ENCODE measurements around the gene TERB1. TPM values are rescaled to one million over a fixed set of nuclear protein-coding genes. Genes with fewer than 3 reads are reported as not detected.

The TERB1 gene
- total RNA-seq, 4 donors from 2014 or later: 0.19 TPM; not detected in 3

DNA sequence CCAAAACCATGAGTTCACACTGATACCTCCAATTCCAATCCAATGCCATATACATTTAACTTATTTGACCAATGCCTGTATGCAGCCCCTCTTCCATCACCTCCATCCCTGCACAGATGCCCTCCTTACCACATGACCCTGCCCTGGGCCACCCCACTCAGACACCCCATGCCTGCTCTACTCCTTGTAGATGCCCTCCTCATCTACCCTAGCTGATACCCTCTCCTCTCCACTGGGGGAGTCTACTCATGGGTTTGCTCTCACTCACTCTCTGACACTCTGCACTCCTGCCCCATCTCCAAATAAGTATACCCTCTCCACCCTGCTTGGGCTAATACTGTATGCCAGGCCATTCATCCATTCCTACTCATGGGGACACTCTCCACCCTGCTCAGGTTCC lies 88.9 kb downstream of the TERB1 start:
- no peak overlapping the region for H3K4me3 ChIP-seq (ENCODE audit: low read depth, poor library complexity, severe bottlenecking)
- no peak for TF ChIP-seq POLR2A (IDR thresholded peaks at IDR 0.05)
- TF ChIP-seq, protein P1, sequence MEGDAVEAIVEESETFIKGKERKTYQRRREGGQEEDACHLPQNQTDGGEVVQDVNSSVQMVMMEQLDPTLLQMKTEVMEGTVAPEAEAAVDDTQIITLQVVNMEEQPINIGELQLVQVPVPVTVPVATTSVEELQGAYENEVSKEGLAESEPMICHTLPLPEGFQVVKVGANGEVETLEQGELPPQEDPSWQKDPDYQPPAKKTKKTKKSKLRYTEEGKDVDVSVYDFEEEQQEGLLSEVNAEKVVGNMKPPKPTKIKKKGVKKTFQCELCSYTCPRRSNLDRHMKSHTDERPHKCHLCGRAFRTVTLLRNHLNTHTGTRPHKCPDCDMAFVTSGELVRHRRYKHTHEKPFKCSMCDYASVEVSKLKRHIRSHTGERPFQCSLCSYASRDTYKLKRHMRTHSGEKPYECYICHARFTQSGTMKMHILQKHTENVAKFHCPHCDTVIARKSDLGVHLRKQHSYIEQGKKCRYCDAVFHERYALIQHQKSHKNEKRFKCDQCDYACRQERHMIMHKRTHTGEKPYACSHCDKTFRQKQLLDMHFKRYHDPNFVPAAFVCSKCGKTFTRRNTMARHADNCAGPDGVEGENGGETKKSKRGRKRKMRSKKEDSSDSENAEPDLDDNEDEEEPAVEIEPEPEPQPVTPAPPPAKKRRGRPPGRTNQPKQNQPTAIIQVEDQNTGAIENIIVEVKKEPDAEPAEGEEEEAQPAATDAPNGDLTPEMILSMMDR (IDR thresholded peaks at IDR 0.05): no peak
- DNase-seq (ENCODE audit: low spot score in 2 of 2): no peak
- intact Hi-C loops (cut with DNase I; ENCODE audit: low total_unique reads): no loop called here

GRCh38 chr16:66711581-66711980 lies 89.8 kb downstream of the TERB1 start:
- DNase-seq (ENCODE audit: low spot score in 2 of 2): no peak
- no peak overlapping the region for H3K4me3 ChIP-seq (ENCODE audit: low read depth, poor library complexity, severe bottlenecking)
- no peak for TF ChIP-seq POLR2A (IDR thresholded peaks at IDR 0.05)
- TF ChIP-seq, protein P1 (IDR thresholded peaks at IDR 0.05): no peak
- intact Hi-C loops (cut with DNase I; ENCODE audit: low total_unique reads): no loop called here

DNA sequence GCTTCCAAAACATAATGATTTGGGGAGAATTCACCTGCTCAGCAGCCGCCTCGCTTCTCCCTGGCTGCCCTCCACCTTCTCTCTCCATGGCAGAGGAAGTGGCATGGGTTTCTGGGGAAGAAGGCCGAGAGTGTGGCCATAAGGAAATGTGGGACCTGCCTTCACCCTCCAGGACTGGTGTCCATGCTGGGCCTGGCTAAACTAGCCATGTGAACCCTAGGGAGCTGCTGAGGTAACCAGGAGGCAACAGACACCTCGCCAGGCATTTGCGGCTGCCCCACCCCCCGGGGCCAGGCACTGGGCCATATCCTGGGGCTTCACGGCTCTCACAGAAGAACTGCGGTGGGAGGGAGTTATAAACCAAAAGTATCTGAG lies 94.9 kb downstream of the TERB1 start:
- TF ChIP-seq, protein P1 (IDR thresholded peaks at IDR 0.05): no peak
- TF ChIP-seq POLR2A (IDR thresholded peaks at IDR 0.05): no peak
- intact Hi-C loops (cut with DNase I; ENCODE audit: low total_unique reads): no loop called here
- 23 to 27% methylated on average over 8 of the region's 8 CpGs for WGBS, 2 donors
- no peak for DNase-seq (ENCODE audit: low spot score in 2 of 2)
- no peak overlapping the region for H3K4me3 ChIP-seq (ENCODE audit: low read depth, poor library complexity, severe bottlenecking)

DNA sequence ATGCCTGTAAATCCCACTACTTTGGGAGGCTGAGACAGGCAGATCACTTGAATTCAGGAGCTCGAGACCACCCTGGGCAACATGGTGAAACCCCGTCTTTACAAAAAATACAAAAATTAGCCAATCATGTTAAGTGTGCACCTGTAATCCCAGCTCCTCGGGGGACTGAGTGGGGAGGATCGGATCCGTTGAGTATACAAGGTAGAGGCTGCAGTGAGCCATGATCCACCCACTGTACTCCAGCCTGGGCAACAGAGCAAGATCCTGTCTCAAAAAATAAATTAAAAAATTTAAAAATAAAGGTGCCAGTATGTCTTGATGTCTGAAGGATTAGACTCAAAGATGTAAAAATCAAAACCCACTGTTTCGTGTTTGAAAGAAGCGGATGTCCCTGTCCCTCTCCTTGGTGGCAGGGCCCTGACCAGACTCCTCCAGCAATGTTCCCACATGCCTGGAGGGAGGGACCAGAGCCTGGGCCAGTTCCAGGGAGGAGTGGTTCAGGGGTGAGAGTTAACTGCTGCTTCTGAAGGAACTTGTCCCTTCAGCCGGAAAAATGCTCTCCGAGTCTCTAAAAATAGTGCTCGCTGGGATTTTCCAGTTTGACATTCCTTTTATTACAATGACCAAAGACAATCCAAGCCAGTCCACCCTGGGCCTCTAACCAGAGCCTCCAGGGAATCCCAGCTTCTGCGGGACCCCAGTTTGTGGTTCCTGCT lies 95.4 kb downstream of the TERB1 start:
- intact Hi-C loops (cut with DNase I; ENCODE audit: low total_unique reads): no loop called here
- DNase-seq (ENCODE audit: low spot score in 2 of 2): peak in 1 of 2 donors; percentile 87
- WGBS, 2 donors: 62 to 63% methylated on average over 11 of the region's 11 CpGs
- no peak overlapping the region for H3K4me3 ChIP-seq (ENCODE audit: low read depth, poor library complexity, severe bottlenecking)
- TF ChIP-seq, protein P1 (IDR thresholded peaks at IDR 0.05): no peak
- no peak for TF ChIP-seq POLR2A (IDR thresholded peaks at IDR 0.05)

Other genes with a start within 250 kb of the TERB1 start
- gene CKLF, start 249.0 kb downstream of the TERB1 start, total RNA-seq: 10 to 100 TPM; 10.2 to 24.8 (median 17.5) TPM
- 1 to 10 TPM in 2 of 4 donors, under 1 TPM in 1, not detected in 1; 0.39 to 2.1 (median 1.9) TPM for gene CMTM1, start 235.1 kb downstream of the TERB1 start, total RNA-seq
- under 1 TPM in 1 of 4 donors, not detected in 3; 0.26 TPM for gene CMTM2, start 222.1 kb downstream of the TERB1 start, total RNA-seq
- 10 to 100 TPM in 2 of 4 donors, 1 to 10 TPM in 2; 7.9 to 15.9 (median 10.0) TPM for gene CMTM3, start 196.9 kb downstream of the TERB1 start, total RNA-seq
- 10 to 100 TPM; 11.1 to 30.2 (median 22.5) TPM for gene CMTM4, start 104.8 kb downstream of the TERB1 start, total RNA-seq
- 100 to 1,000 TPM in 2 of 4 donors, 10 to 100 TPM in 2; 59.3 to 194 (median 111) TPM for gene DYNC1LI2, start 50.0 kb downstream of the TERB1 start, total RNA-seq
- gene NAE1, start 29.4 kb upstream of the TERB1 start, total RNA-seq: 10 to 100 TPM; 36.9 to 49.1 (median 41.3) TPM
- not detected for gene CA7, start 42.8 kb upstream of the TERB1 start, total RNA-seq
- 1 to 10 TPM; 3.2 to 8.8 (median 7.2) TPM for gene PDP2, start 78.9 kb upstream of the TERB1 start, total RNA-seq
- gene CDH16, start 117.3 kb upstream of the TERB1 start, total RNA-seq: under 1 TPM in 2 of 4 donors, not detected in 2; 0.10 to 0.58 TPM
- 10 to 100 TPM in 2 of 4 donors, 1 to 10 TPM in 2; 5.9 to 34.3 (median 17.4) TPM for gene RRAD, start 124.0 kb upstream of the TERB1 start, total RNA-seq
- gene CIAO2B, start 132.8 kb upstream of the TERB1 start, total RNA-seq: 10 to 100 TPM; 39.3 to 60.3 (median 55.4) TPM
- 10 to 100 TPM; 37.4 to 90.2 (median 50.2) TPM for gene CES2, start 133.9 kb upstream of the TERB1 start, total RNA-seq
- 1 to 10 TPM in 3 of 4 donors, under 1 TPM in 1; 0.59 to 1.3 (median 1.2) TPM for gene CES3, start 159.7 kb upstream of the TERB1 start, total RNA-seq
- gene CES4A, start 187.0 kb upstream of the TERB1 start, total RNA-seq: 10 to 100 TPM; 43.6 to 95.8 (median 75.9) TPM
- gene CBFB, start 227.6 kb upstream of the TERB1 start, total RNA-seq: 10 to 100 TPM; 42.4 to 76.3 (median 48.2) TPM

Data from lower leg skin (tissue), 4 donors.